HCT116 (cell line): ENCODE data around the gene CSNK1G2.

Experiments
- EGR1 ChIP-seq: IDR thresholded peaks from 2 replicates; pipeline ENCODE4 v1.6.1; 2012; ENCODE audit warnings: low read depth
- ELF1 ChIP-seq: IDR thresholded peaks from 2 replicates; pipeline ENCODE4 v1.6.1; 2012; ENCODE audit warnings: low read depth, borderline replicate concordance
- EZH2 ChIP-seq: fragments of 200-600 bp; sonication (generic); IDR thresholded peaks from 2 replicates; pipeline ENCODE4 v1.6.1; 2017; ENCODE audit warnings: antibody characterized with exemption, mixed run types
- JUND ChIP-seq: IDR thresholded peaks from 2 replicates; pipeline ENCODE4 v1.6.1; 2012
- POLR2A ChIP-seq: IDR thresholded peaks from 2 replicates; pipeline ENCODE4 v1.7.0; 2011; ENCODE audit warnings: borderline replicate concordance; ENCODE audit not compliant: insufficient read depth, insufficient read length; ENCODE audit errors: extremely low read depth
- POLR2AphosphoS5 ChIP-seq: IDR thresholded peaks from 2 replicates; pipeline ENCODE4 v1.6.1; 2011; ENCODE audit warnings: mild to moderate bottlenecking, low read depth, low read length, moderate library complexity
- SP1 ChIP-seq: IDR thresholded peaks from 2 replicates; pipeline ENCODE4 v1.6.1; 2012; ENCODE audit warnings: low read depth
- TF ChIP-seq, protein P1 (sequence below), 3 experiments: fragments of 200-600 bp in 1 of 3; sonication (generic) in 1 of 3; IDR thresholded peaks in 2 of 3; conservative IDR thresholded peaks in 1 of 3; 2 replicates each; pipeline ENCODE4 v1.5.1; 2012 to 2017; ENCODE audit warnings: low read depth in 2 of 3, low read length in 2 of 3, antibody characterized with exemption in 1 of 3, borderline replicate concordance in 1 of 3, control low read depth in 1 of 3, mild to moderate bottlenecking in 1 of 3, mixed read lengths in 1 of 3, mixed run types in 1 of 3, moderate library complexity in 1 of 3; ENCODE audit not compliant: insufficient read depth in 1 of 3
- TF ChIP-seq, protein P2 (sequence below): IDR thresholded peaks from 2 replicates; pipeline ENCODE4 v1.6.1; 2012
- TF ChIP-seq, protein P3 (sequence below): IDR thresholded peaks from 2 replicates; pipeline ENCODE4 v1.6.1; 2012

DNA sequence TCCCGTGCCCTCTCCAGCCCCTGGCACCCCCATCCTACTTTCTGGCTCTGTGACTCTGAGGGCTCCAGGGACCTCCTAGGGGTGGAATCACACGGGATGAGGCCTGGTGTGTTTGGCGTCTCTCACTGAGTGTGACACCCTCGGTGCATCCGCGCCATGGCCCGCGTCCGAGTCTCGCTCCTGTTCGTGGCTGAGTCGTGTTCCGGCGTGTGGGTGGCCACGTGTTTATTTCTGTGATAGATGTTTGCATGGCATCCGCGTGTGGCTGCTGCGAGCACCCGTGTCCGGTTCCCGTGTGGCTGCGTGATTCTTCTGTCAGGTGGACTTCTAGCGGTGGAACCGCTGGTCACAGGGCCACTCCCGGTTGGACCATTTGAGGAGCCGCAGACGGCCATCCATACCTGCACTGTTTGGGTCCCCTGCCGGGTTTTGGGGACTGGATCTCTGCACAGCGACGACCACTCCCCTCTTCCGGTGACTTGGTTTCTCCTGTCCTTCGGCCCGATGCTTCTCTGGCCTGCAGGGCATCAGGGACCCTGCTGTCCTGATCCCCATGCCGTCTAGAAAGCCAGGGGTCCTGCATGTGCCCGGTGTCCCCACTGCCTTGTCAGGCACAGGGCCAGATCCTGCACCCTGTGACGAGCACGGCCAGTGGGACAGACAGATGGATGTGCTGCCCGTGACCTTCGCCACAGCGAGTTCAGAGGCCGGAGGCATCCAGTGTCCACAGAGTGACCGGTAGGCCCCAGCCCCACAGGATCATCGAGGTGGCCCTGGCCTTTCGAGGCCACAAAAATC, 8.5 kb downstream of the CSNK1G2 start:
- TF ChIP-seq EZH2 = no peak
- TF ChIP-seq, protein P1, sequence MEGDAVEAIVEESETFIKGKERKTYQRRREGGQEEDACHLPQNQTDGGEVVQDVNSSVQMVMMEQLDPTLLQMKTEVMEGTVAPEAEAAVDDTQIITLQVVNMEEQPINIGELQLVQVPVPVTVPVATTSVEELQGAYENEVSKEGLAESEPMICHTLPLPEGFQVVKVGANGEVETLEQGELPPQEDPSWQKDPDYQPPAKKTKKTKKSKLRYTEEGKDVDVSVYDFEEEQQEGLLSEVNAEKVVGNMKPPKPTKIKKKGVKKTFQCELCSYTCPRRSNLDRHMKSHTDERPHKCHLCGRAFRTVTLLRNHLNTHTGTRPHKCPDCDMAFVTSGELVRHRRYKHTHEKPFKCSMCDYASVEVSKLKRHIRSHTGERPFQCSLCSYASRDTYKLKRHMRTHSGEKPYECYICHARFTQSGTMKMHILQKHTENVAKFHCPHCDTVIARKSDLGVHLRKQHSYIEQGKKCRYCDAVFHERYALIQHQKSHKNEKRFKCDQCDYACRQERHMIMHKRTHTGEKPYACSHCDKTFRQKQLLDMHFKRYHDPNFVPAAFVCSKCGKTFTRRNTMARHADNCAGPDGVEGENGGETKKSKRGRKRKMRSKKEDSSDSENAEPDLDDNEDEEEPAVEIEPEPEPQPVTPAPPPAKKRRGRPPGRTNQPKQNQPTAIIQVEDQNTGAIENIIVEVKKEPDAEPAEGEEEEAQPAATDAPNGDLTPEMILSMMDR (IDR thresholded peaks at IDR 0.05 in 2 of 3, conservative IDR thresholded peaks at IDR 0.05 in 1 of 3; ENCODE audit: borderline replicate concordance in 1 of 3, insufficient read depth in 1 of 3, low read depth in 2 of 3, low read length in 2 of 3) = no peak
- no peak for TF ChIP-seq POLR2AphosphoS5
- TF ChIP-seq POLR2A = no peak
- TF ChIP-seq JUND = no peak
- TF ChIP-seq, protein P2, sequence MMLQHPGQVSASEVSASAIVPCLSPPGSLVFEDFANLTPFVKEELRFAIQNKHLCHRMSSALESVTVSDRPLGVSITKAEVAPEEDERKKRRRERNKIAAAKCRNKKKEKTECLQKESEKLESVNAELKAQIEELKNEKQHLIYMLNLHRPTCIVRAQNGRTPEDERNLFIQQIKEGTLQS = no peak
- no peak for TF ChIP-seq EGR1
- TF ChIP-seq, protein P3, sequence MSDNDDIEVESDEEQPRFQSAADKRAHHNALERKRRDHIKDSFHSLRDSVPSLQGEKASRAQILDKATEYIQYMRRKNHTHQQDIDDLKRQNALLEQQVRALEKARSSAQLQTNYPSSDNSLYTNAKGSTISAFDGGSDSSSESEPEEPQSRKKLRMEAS = no peak
- no peak for TF ChIP-seq ELF1
- TF ChIP-seq SP1 = no peak
